ENCODE results near the gene NRP1. TPM values are rescaled to one million over a fixed set of nuclear protein-coding genes. Genes with fewer than 3 reads are reported as not detected.

NRP1 gene
- total and polyA plus RNA-seq, 2 of the 8 experiments (the other 6 are each of a cell fraction or from before 2014, with no cell fraction given), result 1.2 to 2.1 TPM

DNA sequence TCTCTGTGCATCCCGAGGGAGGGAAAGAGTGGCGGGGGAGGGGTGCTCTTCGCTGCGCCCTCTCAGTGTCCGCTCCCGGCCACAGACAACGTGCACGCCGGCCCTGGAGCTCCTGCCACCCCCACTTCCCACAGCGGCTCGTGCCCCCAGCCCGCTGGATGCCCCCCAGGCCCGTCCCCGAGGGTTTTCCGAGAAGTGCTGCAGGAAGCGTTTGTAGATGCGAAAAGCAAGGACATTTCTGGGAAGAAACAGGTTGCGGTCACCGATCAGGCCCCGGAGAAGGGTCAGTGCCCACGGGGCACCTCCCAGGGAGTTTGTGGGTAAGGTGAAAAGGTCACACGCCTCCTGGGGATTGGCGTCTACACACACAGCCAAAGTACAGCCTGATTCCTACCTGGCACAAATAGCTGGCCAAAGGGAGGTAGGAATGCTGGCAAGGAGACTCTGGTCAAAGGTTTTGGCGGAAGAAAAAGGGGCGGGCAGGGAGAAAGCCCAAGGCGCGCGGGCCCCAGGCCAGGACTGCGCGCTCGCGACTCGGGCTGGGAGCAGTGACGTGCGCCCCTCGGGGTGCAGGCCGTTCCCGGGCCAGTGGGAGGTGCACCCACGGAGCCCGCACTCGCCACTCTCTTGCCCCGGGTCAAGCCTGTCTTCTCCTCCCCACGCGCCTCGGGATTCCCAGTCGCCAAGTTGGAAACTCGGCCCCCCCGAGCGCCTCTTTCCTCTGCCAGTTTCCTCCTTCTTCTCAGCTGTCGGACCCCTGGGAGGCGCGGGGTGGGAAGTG is 1.5 kb upstream of the NRP1 start:
- no peaks in the 10 kb centered on the region for H3K79me1 ChIP-seq (ENCODE audit: low read depth, low read length)
- peaks cover 8 to 56% (median 36%) of the 10 kb centered on the region in 4 experiments for H3K27me3 ChIP-seq (replicated peaks in 1 of 4; ENCODE audit: control insufficient read depth in 3 of 4, extremely low read depth in 1 of 4, insufficient read depth in 3 of 4, low read length in 3 of 4)

More for the DNA sequence above, 1.5 kb upstream of the NRP1 start:
- TF ChIP-seq EZH2 (IDR thresholded peaks at IDR 0.05; ENCODE audit: low read depth, low read length, severe bottlenecking) (peak; percentile 12), TAF1 (IDR thresholded peaks at IDR 0.05; ENCODE audit: low read depth, low read length) (0 out of 2 replicates have a peak, but pooled peaks have one; percentile 8), SUZ12 (IDR thresholded peaks at IDR 0.05; ENCODE audit: low read length) (0 out of 2 replicates have a peak, but pooled peaks have one; percentile 15), MAX (IDR thresholded peaks at IDR 0.05) (0 out of 2 replicates have a peak, but pooled peaks have one; percentile 23), SIRT6 (IDR thresholded peaks at IDR 0.05; ENCODE audit: low read length) (no peak), POLR2AphosphoS5 (IDR thresholded peaks at IDR 0.05; ENCODE audit: low read depth, low read length) (no peak)
- Histone ChIP-seq H3K4me2 (ENCODE audit: insufficient read depth in 1 of 2, low read depth in 2 of 2, low read length in 2 of 2) (peak overlapping the region; percentile 94 to 100), H3K9ac (replicated peaks in 1 of 4; ENCODE audit: extremely low read depth in 1 of 4, low read depth in 3 of 4, low read length in 3 of 4) (no peak overlapping the region; a peak in 1 of 7 replicates), H4K91ac (replicated peaks; ENCODE audit: insufficient read length, low read length) (no peak overlapping the region), H2BK15ac (ENCODE audit: low read length) (no peak overlapping the region), H3K4me3 (ENCODE audit: extremely low read depth in 1 of 4, insufficient read depth in 2 of 4, low read depth in 3 of 4, low read length in 4 of 4) (peak overlapping the region; percentile 59 to 85 (median 72)), H2BK120ac (replicated peaks; ENCODE audit: low read depth, low read length) (no peak overlapping the region), H3K79me2 (ENCODE audit: control insufficient read depth in 1 of 2, insufficient read depth in 2 of 2, low read length in 2 of 2) (no peaks in the 10 kb centered on the region), H4K5ac (ENCODE audit: insufficient read length, low read depth, low read length) (no peak overlapping the region), H2BK12ac (ENCODE audit: low read depth, low read length) (peak overlapping the region; percentile 45; the same call in 1 of the 2 replicates), H4K8ac (ENCODE audit: extremely low read depth, insufficient read depth, low read length) (peak overlapping the region; percentile 12; the same call in 1 of the 2 replicates), H3K27ac (ENCODE audit: low read depth, low read length) (no peak overlapping the region), H3K9me3 (ENCODE audit: insufficient read depth in 2 of 2, low read depth in 1 of 2, low read length in 1 of 2) (no peaks in the 10 kb centered on the region), H4K20me1 (replicated peaks in 1 of 2; ENCODE audit: control insufficient read depth in 1 of 2, insufficient read depth in 2 of 2, low read length in 2 of 2) (no peaks in the 10 kb centered on the region), H3K56ac (replicated peaks; ENCODE audit: insufficient read length, low read depth, low read length) (no peak overlapping the region), H3K18ac (ENCODE audit: extremely low read depth, low read length) (peak overlapping the region; percentile 7; the same call in 1 of the 2 replicates), H3K4me1 (replicated peaks in 1 of 4; ENCODE audit: control insufficient read depth in 3 of 4, insufficient read depth in 4 of 4, low read length in 3 of 4) (peaks cover 2 to 13% (median 4%) of the 10 kb centered on the region in 4 experiments; a peak in 6 of 7 replicates), H2BK5ac (ENCODE audit: low read depth, low read length) (no peak overlapping the region), H3K36me3 (ENCODE audit: control insufficient read depth in 2 of 4, insufficient read depth in 4 of 4, low read length in 3 of 4) (no peaks in the 10 kb centered on the region), H3K23me2 (ENCODE audit: low read depth, low read length) (peaks cover 23% of the 10 kb centered on the region), H3K14ac (ENCODE audit: insufficient read length) (no peak overlapping the region), H2AK5ac (ENCODE audit: low read depth, low read length) (no peak overlapping the region), H2AFZ (ENCODE audit: low read length) (peak overlapping the region; percentile 56; the same call in 1 of the 2 replicates), H3K23ac (ENCODE audit: insufficient read length) (no peak overlapping the region), H3K4ac (replicated peaks; ENCODE audit: insufficient read length, low read depth, low read length) (no peak overlapping the region), H2BK20ac (ENCODE audit: low read length) (no peak overlapping the region)
- 2% methylated on average over 31 of the region's 52 CpGs; no CpG with 5 or more reads in 1 of the 2 experiments for WGBS, 2 experiments (ENCODE audit: extremely low coverage in 1 of 2, insufficient coverage in 1 of 2, insufficient read length in 1 of 2, insufficient replicate concordance in 2 of 2, low coverage in 1 of 2, low lambda C conversion rate in 2 of 2, missing lambda C conversion rate in 1 of 2)
- ChIA-PET CTCF (ENCODE audit: partially characterized antibody) (interaction anchor here (0.8 to 1.5 kb wide), 5 partner anchors 9 to 296 kb away, joined by 3 to 5 read pairs (median 3); no protein-coding TSS in a partner anchor), POLR2A (ENCODE audit: partially characterized antibody) (no interaction called here)
- DNase-seq (ENCODE audit: low read depth in 1 of 2, low spot score in 2 of 2) (peak in 1 of 2 experiments; percentile 71), FAIRE-seq (no peak)
